HG03457 (cell line): ENCODE measurements around the gene ADCY3.

ENCODE experiments used
- ATAC-seq: cut with Tn5 transposase; IDR thresholded peaks from one replicate; pipeline ENCODE4 v1.9.1; 2021; ENCODE audit warnings: moderate number of reproducible peaks; ENCODE audit not compliant: unreplicated experiment

Gene ADCY3

GRCh38 chr2:24920098-24920808 is at the start of gene ADCY3:
TSS of gene ADCY3 (minus strand) at chr2:24920237. CDS start at chr2:24918987, 1,250 bp downstream.
- ATAC-seq, result peak; percentile 47

- ATAC-seq, result no peak
Observed at GRCh38 chr2:24969784-24970183, 49.7 kb upstream of the ADCY3 start.

- no peak for ATAC-seq
Observed at GRCh38 chr2:24961903-24962302, 41.9 kb upstream of the ADCY3 start.

- ATAC-seq, result no peak
Observed at GRCh38 chr2:24959761-24960160, 39.7 kb upstream of the ADCY3 start.

GRCh38 chr2:24958411-24958935 is 38.4 kb upstream of the ADCY3 start:
- ATAC-seq, result no peak

GRCh38 chr2:24957976-24958375 is 37.9 kb upstream of the ADCY3 start:
- ATAC-seq, result no peak

GRCh38 chr2:24957221-24957620 is 37.2 kb upstream of the ADCY3 start:
- no peak for ATAC-seq

- no peak for ATAC-seq
Observed at GRCh38 chr2:24955921-24956320, 35.9 kb upstream of the ADCY3 start.

GRCh38 chr2:24955232-24955631 is 35.2 kb upstream of the ADCY3 start:
- ATAC-seq, result no peak

- ATAC-seq, result no peak
Observed at GRCh38 chr2:24950102-24950501, 30.1 kb upstream of the ADCY3 start.

GRCh38 chr2:24948506-24948905 is 28.5 kb upstream of the ADCY3 start:
- ATAC-seq, result no peak

GRCh38 chr2:24947561-24948157 is 27.6 kb upstream of the ADCY3 start:
- no peak for ATAC-seq

GRCh38 chr2:24945907-24946306 is 25.9 kb upstream of the ADCY3 start:
- no peak for ATAC-seq

GRCh38 chr2:24943427-24944053 is 23.5 kb upstream of the ADCY3 start:
- no peak for ATAC-seq

GRCh38 chr2:24939353-24939752 is 19.3 kb upstream of the ADCY3 start:
- no peak for ATAC-seq

- no peak for ATAC-seq
Observed at GRCh38 chr2:24937236-24937635, 17.2 kb upstream of the ADCY3 start.

- no peak for ATAC-seq
Observed at GRCh38 chr2:24935145-24935544, 15.1 kb upstream of the ADCY3 start.

GRCh38 chr2:24932715-24933114 is 12.7 kb upstream of the ADCY3 start:
- no peak for ATAC-seq

- no peak for ATAC-seq
Observed at GRCh38 chr2:24930768-24931167, 10.7 kb upstream of the ADCY3 start.

GRCh38 chr2:24929230-24929629 is 9.2 kb upstream of the ADCY3 start:
- ATAC-seq, result no peak

- no peak for ATAC-seq
Observed at GRCh38 chr2:24928036-24928435, 8.0 kb upstream of the ADCY3 start.
